HG02763 (cell line): ENCODE data around the gene GOSR2.
"Not testable (repeated sequence)": the region's sequence is repeated elsewhere in the genome, so short reads cannot be mapped to it uniquely, and the experiment has no call there.

Source experiments
- ATAC-seq: cut with Tn5 transposase; IDR thresholded peaks from one replicate; pipeline ENCODE4 v1.9.1; 2021; ENCODE audit warnings: mild to moderate bottlenecking, moderate library complexity; ENCODE audit not compliant: unreplicated experiment

The GOSR2 gene

GRCh38 chr17:46892192-46892703, 30.7 kb upstream of the GOSR2 start:
- ATAC-seq = no peak

GRCh38 chr17:46894024-46894423, 28.9 kb upstream of the GOSR2 start:
- no peak for ATAC-seq

- no peak for ATAC-seq
Measured at GRCh38 chr17:46894476-46895151, 28.3 kb upstream of the GOSR2 start.

- ATAC-seq = no peak
Measured at GRCh38 chr17:46895171-46895570, 27.8 kb upstream of the GOSR2 start.

GRCh38 chr17:46896991-46897390, 26.0 kb upstream of the GOSR2 start:
- no peak for ATAC-seq

GRCh38 chr17:46898364-46898763, 24.6 kb upstream of the GOSR2 start:
- ATAC-seq = no peak

GRCh38 chr17:46898860-46899259, 24.1 kb upstream of the GOSR2 start:
- no peak for ATAC-seq

GRCh38 chr17:46901291-46901690, 21.7 kb upstream of the GOSR2 start:
- no peak for ATAC-seq

GRCh38 chr17:46903762-46904672, 18.9 kb upstream of the GOSR2 start:
- no peak for ATAC-seq

- no peak for ATAC-seq
Measured at GRCh38 chr17:46908068-46908737, 14.8 kb upstream of the GOSR2 start.

GRCh38 chr17:46910179-46910927, 12.6 kb upstream of the GOSR2 start:
- no peak for ATAC-seq

- no peak for ATAC-seq
Measured at GRCh38 chr17:46911311-46911710, 11.6 kb upstream of the GOSR2 start.

GRCh38 chr17:46915596-46915995, 7.4 kb upstream of the GOSR2 start:
- ATAC-seq = no peak

- ATAC-seq = no peak
Measured at GRCh38 chr17:46916211-46916610, 6.7 kb upstream of the GOSR2 start.

- no peak for ATAC-seq
Measured at GRCh38 chr17:46916623-46917022, 6.3 kb upstream of the GOSR2 start.

- ATAC-seq = no peak
Measured at GRCh38 chr17:46917041-46917440, 5.9 kb upstream of the GOSR2 start.

GRCh38 chr17:46917516-46917915, 5.4 kb upstream of the GOSR2 start:
- no peak for ATAC-seq

GRCh38 chr17:46921962-46922361, 998 bp upstream of the GOSR2 start:
- ATAC-seq = not testable (repeated sequence)

GRCh38 chr17:46922487-46922803, 515 bp upstream of the GOSR2 start:
- no peak for ATAC-seq

- ATAC-seq = no peak
Measured at GRCh38 chr17:46925185-46925868, 2.4 kb downstream of the GOSR2 start.
